ENCODE data around the gene OTOGL.

Gene OTOGL

DNA sequence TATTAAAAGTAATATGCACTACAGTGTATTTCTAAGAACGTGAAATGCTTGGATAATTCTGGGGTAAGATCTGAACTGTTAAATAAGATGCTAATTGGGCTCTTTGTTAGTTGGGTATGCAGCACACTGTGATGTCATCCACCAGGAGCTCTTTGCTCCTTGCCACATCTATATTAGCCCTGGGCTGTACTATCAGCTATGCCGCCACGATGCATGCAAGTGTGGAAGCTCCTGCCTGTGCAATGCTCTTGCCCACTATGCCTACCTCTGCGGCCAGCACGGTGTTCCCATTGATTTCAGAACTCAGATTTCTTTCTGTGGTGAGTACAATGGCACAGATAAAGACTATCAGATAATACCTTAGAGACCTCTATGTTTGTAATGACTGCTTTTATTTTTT is 165.6 kb downstream of the OTOGL start:
- no peak overlapping the region for H3K4me3 ChIP-seq (ENCODE audit: low read depth in 1 of 2, low read length in 2 of 2)
- H3K9me3 ChIP-seq (ENCODE audit: control insufficient read depth in 1 of 2, low read length in 2 of 2): no peaks in the 10 kb centered on the region
- H3K4me1 ChIP-seq (ENCODE audit: control insufficient read depth in 1 of 2, insufficient read depth in 2 of 2, low read length in 2 of 2): no peaks in the 10 kb centered on the region
- H3K27ac ChIP-seq (ENCODE audit: low read depth, low read length): no peak overlapping the region
- no peaks in the 10 kb centered on the region for H3K27me3 ChIP-seq (ENCODE audit: control insufficient read depth in 1 of 2, insufficient read depth in 2 of 2, low read length in 2 of 2)
- H3K36me3 ChIP-seq (ENCODE audit: control insufficient read depth in 1 of 2, insufficient read depth in 2 of 2, low read length in 2 of 2): no peaks in the 10 kb centered on the region
- no peak overlapping the region for H3K9ac ChIP-seq (ENCODE audit: low read depth in 1 of 2, low read length in 2 of 2)

DNA sequence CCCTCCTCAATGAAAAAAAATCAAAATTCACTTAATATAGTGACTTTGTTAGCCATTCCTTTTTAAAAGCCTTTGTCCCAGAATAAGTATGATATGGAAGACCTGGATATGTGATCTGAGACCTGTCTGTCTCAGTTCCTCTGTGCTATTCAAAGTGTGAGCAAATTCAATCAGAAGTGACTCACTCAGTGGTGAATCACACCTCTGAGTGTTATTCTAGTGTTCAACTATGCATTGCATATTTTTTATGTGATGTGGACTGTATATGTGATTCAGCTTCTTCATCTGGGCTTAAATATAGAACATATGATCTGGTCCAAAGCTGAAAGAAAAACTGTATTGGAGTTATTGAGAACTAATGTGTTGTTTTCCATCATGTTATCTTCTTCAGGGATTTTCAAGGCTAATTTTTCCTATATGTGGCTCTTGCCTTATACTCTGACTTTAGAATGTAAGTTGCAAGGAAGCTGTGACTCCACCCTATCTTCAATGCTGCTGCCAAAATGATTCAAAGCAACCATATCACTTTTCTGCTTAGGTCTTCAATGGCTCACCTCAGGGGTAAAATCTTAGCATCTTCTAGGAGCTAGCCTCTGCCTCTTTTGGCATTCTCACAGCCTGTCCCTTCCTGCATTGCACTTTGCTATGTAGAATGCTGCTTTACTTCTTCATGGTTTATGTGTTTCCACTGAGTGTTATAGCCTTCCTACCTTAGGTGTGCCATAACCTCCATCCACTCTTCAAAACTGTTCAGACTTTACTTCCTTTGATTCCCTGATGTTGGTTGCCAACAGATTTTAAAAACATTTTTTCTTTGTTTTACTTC is 169.8 kb downstream of the OTOGL start:
- no peaks in the 10 kb centered on the region for H3K27me3 ChIP-seq (ENCODE audit: control insufficient read depth in 1 of 2, insufficient read depth in 2 of 2, low read length in 2 of 2)
- no peak overlapping the region for H3K27ac ChIP-seq (ENCODE audit: low read depth, low read length)
- H3K36me3 ChIP-seq (ENCODE audit: control insufficient read depth in 1 of 2, insufficient read depth in 2 of 2, low read length in 2 of 2): no peaks in the 10 kb centered on the region
- H3K4me1 ChIP-seq (ENCODE audit: control insufficient read depth in 1 of 2, insufficient read depth in 2 of 2, low read length in 2 of 2): no peaks in the 10 kb centered on the region
- no peak overlapping the region for H3K9ac ChIP-seq (ENCODE audit: low read depth in 1 of 2, low read length in 2 of 2)
- no peak overlapping the region for H3K4me3 ChIP-seq (ENCODE audit: low read depth in 1 of 2, low read length in 2 of 2)
- H3K9me3 ChIP-seq (ENCODE audit: control insufficient read depth in 1 of 2, low read length in 2 of 2): no peaks in the 10 kb centered on the region

DNA sequence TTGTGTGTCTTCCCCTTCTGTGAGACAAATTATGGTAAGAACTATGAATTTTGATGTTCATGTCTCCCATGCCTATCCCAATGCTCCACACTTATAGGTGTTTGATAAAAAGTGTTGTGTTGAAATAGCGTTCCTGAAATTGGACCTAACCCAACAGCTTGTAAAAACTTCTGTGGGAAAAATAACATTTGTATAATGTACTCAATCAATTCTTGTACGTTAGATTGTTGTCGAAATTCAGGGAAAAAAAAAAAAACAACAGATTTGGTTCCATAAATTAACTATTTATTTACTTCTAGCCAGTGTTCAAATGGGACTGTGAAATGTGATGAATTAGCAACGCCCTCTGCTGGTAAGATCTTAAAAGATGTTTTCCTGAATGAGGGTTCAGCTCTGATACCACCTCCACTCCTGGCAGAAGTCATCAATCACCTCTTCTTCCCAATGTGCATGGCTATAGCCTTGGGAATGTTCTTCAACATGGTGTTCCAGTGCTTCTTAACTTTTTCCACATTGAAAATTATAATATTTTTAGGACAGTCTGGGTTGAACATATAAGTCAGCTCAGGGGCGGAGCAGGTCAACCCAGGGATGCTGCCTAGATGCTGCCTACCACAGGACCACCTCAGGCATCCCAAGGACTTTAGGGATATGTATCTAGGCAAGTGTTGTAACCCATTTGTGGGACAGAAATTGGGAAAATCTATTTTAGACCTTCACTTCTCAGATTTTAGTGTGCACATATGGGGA is 170.6 kb downstream of the OTOGL start:
- Histone ChIP-seq H3K27me3 (ENCODE audit: control insufficient read depth in 1 of 2, insufficient read depth in 2 of 2, low read length in 2 of 2) (no peaks in the 10 kb centered on the region), H3K9ac (ENCODE audit: low read depth in 1 of 2, low read length in 2 of 2) (no peak overlapping the region), H3K4me1 (ENCODE audit: control insufficient read depth in 1 of 2, insufficient read depth in 2 of 2, low read length in 2 of 2) (no peaks in the 10 kb centered on the region), H3K4me3 (ENCODE audit: low read depth in 1 of 2, low read length in 2 of 2) (no peak overlapping the region), H3K27ac (ENCODE audit: low read depth, low read length) (no peak overlapping the region), H3K9me3 (ENCODE audit: control insufficient read depth in 1 of 2, low read length in 2 of 2) (no peaks in the 10 kb centered on the region), H3K36me3 (ENCODE audit: control insufficient read depth in 1 of 2, insufficient read depth in 2 of 2, low read length in 2 of 2) (no peaks in the 10 kb centered on the region)

DNA sequence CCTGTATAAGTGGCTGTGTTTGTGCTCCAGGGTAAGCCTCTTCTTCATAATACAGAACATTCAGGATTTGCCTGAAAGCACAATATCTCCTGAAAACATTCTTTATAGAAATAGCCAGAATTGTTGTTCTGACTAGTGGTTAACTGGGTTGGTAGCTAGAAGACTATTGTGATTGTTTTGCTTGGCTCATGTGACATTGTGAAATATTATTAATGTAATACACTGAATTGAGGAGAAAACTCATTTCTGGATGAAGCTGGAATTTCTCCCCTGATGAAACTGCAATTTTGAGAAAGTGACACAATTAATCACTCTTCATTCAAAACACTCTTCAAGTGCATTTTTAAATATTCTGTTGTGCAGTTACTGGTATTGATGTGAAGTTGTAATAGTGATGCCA is 172.4 kb downstream of the OTOGL start:
- Histone ChIP-seq H3K4me3 (ENCODE audit: low read depth in 1 of 2, low read length in 2 of 2) (no peak overlapping the region), H3K27me3 (ENCODE audit: control insufficient read depth in 1 of 2, insufficient read depth in 2 of 2, low read length in 2 of 2) (no peaks in the 10 kb centered on the region), H3K4me1 (ENCODE audit: control insufficient read depth in 1 of 2, insufficient read depth in 2 of 2, low read length in 2 of 2) (no peaks in the 10 kb centered on the region), H3K9ac (ENCODE audit: low read depth in 1 of 2, low read length in 2 of 2) (no peak overlapping the region), H3K27ac (ENCODE audit: low read depth, low read length) (no peak overlapping the region), H3K9me3 (ENCODE audit: control insufficient read depth in 1 of 2, low read length in 2 of 2) (no peaks in the 10 kb centered on the region), H3K36me3 (ENCODE audit: control insufficient read depth in 1 of 2, insufficient read depth in 2 of 2, low read length in 2 of 2) (no peaks in the 10 kb centered on the region)

DNA sequence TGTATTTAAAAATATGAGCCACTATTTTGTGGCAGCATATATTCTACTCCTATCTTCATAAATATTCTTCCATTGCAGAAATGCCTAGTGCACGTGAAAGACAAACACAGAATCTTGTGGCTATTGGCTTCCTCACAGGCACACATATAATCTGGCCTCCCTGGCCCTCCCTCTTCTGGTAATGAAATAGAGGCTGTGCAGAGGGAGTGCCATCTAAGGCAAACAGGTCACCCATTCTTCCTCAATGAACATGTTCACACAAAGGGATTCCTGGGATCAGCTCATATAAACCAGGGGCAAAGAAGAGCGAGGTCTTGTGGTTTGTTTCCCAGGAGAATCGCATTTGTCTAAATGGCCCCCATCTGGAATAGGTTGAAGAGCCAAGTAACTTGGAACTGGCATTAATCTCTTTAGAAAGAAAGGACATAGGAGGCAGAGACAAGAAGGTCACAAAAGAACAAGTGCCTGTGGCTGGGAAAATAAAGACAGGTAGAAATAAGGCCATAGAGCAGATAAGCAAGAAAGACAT is 173.1 kb downstream of the OTOGL start:
- Histone ChIP-seq H3K9me3 (ENCODE audit: control insufficient read depth in 1 of 2, low read length in 2 of 2) (no peaks in the 10 kb centered on the region), H3K4me1 (ENCODE audit: control insufficient read depth in 1 of 2, insufficient read depth in 2 of 2, low read length in 2 of 2) (no peaks in the 10 kb centered on the region), H3K27me3 (ENCODE audit: control insufficient read depth in 1 of 2, insufficient read depth in 2 of 2, low read length in 2 of 2) (no peaks in the 10 kb centered on the region), H3K27ac (ENCODE audit: low read depth, low read length) (no peak overlapping the region), H3K9ac (ENCODE audit: low read depth in 1 of 2, low read length in 2 of 2) (no peak overlapping the region), H3K4me3 (ENCODE audit: low read depth in 1 of 2, low read length in 2 of 2) (no peak overlapping the region), H3K36me3 (ENCODE audit: control insufficient read depth in 1 of 2, insufficient read depth in 2 of 2, low read length in 2 of 2) (no peaks in the 10 kb centered on the region)

DNA sequence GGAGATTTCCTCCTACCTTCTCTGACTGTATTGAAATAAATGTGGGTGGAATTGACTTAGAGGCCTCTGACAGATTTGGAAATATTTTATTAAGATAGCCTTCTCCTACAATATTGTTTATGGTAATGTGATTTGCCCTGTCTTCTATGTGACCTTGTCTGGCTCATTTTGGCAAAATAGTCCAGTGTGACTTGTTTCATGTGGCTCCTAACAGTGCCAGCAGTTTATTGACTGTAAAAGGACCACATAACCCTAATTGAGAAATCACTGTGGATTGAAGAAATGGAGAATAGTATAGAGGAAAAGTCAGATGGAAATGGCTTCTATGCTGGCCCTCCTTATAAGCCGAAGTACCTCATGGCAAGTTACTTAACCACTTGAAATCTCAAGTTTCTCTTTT is 173.8 kb downstream of the OTOGL start:
- H3K4me3 ChIP-seq (ENCODE audit: low read depth in 1 of 2, low read length in 2 of 2): no peak overlapping the region
- no peaks in the 10 kb centered on the region for H3K36me3 ChIP-seq (ENCODE audit: control insufficient read depth in 1 of 2, insufficient read depth in 2 of 2, low read length in 2 of 2)
- no peak overlapping the region for H3K9ac ChIP-seq (ENCODE audit: low read depth in 1 of 2, low read length in 2 of 2)
- no peaks in the 10 kb centered on the region for H3K4me1 ChIP-seq (ENCODE audit: control insufficient read depth in 1 of 2, insufficient read depth in 2 of 2, low read length in 2 of 2)
- no peak overlapping the region for H3K27ac ChIP-seq (ENCODE audit: low read depth, low read length)
- H3K9me3 ChIP-seq (ENCODE audit: control insufficient read depth in 1 of 2, low read length in 2 of 2): no peaks in the 10 kb centered on the region
- no peaks in the 10 kb centered on the region for H3K27me3 ChIP-seq (ENCODE audit: control insufficient read depth in 1 of 2, insufficient read depth in 2 of 2, low read length in 2 of 2)

DNA sequence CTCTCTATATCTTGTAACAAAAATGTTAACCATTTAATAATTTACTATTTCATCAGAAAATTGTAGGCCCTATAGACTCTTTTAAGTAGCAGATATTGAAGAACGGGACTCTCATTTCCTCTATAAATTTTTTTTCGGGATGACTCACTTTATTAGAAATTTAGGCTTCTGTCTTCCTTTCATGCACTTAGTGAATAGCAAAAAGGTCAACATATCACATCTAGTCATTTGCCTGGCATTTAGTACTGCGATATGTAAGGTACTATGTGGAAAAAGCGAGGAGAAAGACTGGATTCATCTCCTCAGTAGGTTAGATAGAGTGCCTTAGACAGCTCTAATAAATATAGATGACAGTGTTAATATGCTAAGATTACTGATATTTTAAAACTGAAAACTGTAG is 178.4 kb downstream of the OTOGL start:
- no peak overlapping the region for H3K9ac ChIP-seq (ENCODE audit: low read depth in 1 of 2, low read length in 2 of 2)
- H3K27me3 ChIP-seq (ENCODE audit: control insufficient read depth in 1 of 2, insufficient read depth in 2 of 2, low read length in 2 of 2): no peaks in the 10 kb centered on the region
- H3K4me3 ChIP-seq (ENCODE audit: low read depth in 1 of 2, low read length in 2 of 2): no peak overlapping the region

DNA sequence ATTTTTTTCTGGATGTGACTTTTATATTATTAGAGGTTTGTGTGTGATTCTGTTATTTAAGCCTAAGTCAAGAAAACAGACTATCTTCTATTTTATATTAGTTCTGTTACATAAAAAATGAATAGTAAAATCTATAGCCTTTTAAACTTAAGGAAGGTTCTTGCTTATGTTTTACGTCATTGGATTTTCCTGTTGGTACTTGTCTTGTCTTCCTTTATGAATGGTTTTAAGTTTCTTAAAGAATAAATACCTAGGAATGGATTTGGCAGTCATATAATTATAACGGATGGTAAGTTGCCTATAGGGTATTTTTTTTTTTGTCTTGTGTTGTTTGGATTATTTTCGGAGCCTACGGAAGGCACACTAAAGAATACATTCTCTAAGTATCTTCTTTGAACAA is 182.9 kb downstream of the OTOGL start:
- H3K27ac ChIP-seq (ENCODE audit: low read depth, low read length): no peak overlapping the region

More for the DNA sequence above, 178.4 kb downstream of the OTOGL start:
- Histone ChIP-seq H3K36me3 (ENCODE audit: control insufficient read depth in 1 of 2, insufficient read depth in 2 of 2, low read length in 2 of 2) (no peaks in the 10 kb centered on the region), H3K27ac (ENCODE audit: low read depth, low read length) (no peak overlapping the region), H3K4me1 (ENCODE audit: control insufficient read depth in 1 of 2, insufficient read depth in 2 of 2, low read length in 2 of 2) (no peaks in the 10 kb centered on the region), H3K9me3 (ENCODE audit: control insufficient read depth in 1 of 2, low read length in 2 of 2) (no peaks in the 10 kb centered on the region)

DNA sequence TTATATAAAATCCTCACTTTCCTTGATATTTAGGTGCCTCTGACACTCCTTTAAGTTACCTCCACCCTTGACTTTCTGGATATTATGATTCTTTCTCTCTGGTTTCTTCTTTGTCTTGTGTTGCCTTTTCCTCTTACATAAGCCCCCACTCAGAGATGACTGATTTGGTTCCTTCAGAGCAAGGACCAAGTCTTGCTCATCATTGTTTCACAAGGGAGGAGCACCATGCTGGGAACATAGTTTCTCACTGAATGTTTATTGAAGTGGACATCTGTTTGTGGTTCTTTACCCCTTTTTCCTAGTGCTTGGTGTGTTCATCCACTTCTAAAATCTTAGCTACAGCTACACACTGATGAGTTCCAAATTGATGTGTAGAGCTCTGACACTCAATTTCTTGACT is 183.4 kb downstream of the OTOGL start:
- Histone ChIP-seq H3K4me3 (ENCODE audit: low read depth in 1 of 2, low read length in 2 of 2) (no peak overlapping the region), H3K36me3 (ENCODE audit: control insufficient read depth in 1 of 2, insufficient read depth in 2 of 2, low read length in 2 of 2) (no peaks in the 10 kb centered on the region), H3K9ac (ENCODE audit: low read depth in 1 of 2, low read length in 2 of 2) (no peak overlapping the region), H3K27me3 (ENCODE audit: control insufficient read depth in 1 of 2, insufficient read depth in 2 of 2, low read length in 2 of 2) (no peaks in the 10 kb centered on the region), H3K27ac (ENCODE audit: low read depth, low read length) (no peak overlapping the region), H3K4me1 (ENCODE audit: control insufficient read depth in 1 of 2, insufficient read depth in 2 of 2, low read length in 2 of 2) (no peaks in the 10 kb centered on the region), H3K9me3 (ENCODE audit: control insufficient read depth in 1 of 2, low read length in 2 of 2) (no peaks in the 10 kb centered on the region)

More for the DNA sequence above, 182.9 kb downstream of the OTOGL start:
- no peak overlapping the region for H3K4me3 ChIP-seq (ENCODE audit: low read depth in 1 of 2, low read length in 2 of 2)
- H3K27me3 ChIP-seq (ENCODE audit: control insufficient read depth in 1 of 2, insufficient read depth in 2 of 2, low read length in 2 of 2): no peaks in the 10 kb centered on the region
- no peaks in the 10 kb centered on the region for H3K36me3 ChIP-seq (ENCODE audit: control insufficient read depth in 1 of 2, insufficient read depth in 2 of 2, low read length in 2 of 2)
- H3K9ac ChIP-seq (ENCODE audit: low read depth in 1 of 2, low read length in 2 of 2): no peak overlapping the region
- H3K4me1 ChIP-seq (ENCODE audit: control insufficient read depth in 1 of 2, insufficient read depth in 2 of 2, low read length in 2 of 2): no peaks in the 10 kb centered on the region
- no peaks in the 10 kb centered on the region for H3K9me3 ChIP-seq (ENCODE audit: control insufficient read depth in 1 of 2, low read length in 2 of 2)

DNA sequence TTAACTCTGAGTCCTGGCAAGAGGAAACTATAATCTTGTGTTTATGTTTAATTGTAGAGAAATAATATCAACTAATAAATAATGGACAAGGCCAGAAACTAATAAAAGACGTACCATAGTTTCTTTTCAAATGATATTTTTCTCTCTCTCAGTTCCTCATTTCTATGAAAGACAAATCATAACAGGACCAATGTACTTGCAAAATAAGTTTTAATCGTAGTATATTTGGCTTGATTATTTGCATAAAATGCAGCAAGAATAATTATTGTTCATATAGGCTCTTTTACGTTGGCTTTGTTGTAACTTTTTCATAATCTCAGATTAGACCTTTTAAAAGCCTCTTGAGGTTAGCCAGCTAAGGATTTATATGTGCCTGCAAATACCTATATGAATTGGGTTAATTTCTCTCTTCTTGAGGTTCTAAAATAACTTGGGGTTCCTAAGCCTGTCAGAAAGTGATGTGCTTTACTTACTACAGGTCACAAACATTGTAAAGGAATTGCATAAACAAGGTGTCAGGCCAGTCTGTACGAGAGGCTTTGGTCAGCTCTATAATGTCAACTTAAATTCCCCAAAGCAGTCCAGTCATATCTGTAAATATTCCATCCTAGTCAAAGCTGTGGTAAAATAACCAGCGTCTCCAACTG is 191.9 kb downstream of the OTOGL start:
- H3K4me1 ChIP-seq (ENCODE audit: control insufficient read depth in 1 of 2, insufficient read depth in 2 of 2, low read length in 2 of 2): no peaks in the 10 kb centered on the region
- H3K9me3 ChIP-seq (ENCODE audit: control insufficient read depth in 1 of 2, low read length in 2 of 2): no peaks in the 10 kb centered on the region
- no peaks in the 10 kb centered on the region for H3K27me3 ChIP-seq (ENCODE audit: control insufficient read depth in 1 of 2, insufficient read depth in 2 of 2, low read length in 2 of 2)
- H3K4me3 ChIP-seq (ENCODE audit: low read depth in 1 of 2, low read length in 2 of 2): no peak overlapping the region
- no peak overlapping the region for H3K27ac ChIP-seq (ENCODE audit: low read depth, low read length)
- no peaks in the 10 kb centered on the region for H3K36me3 ChIP-seq (ENCODE audit: control insufficient read depth in 1 of 2, insufficient read depth in 2 of 2, low read length in 2 of 2)
- no peak overlapping the region for H3K9ac ChIP-seq (ENCODE audit: low read depth in 1 of 2, low read length in 2 of 2)
